WTC11 (cell line): ENCODE results near the gene PDE4A. TPM values are rescaled to one million over a fixed set of nuclear protein-coding genes. Genes with fewer than 3 reads are reported as not detected.

Experiments used
- ATF2 ChIP-seq: sonication (generic); formaldehyde crosslinking; IDR thresholded peaks from 2 replicates; pipeline ENCODE4 v1.8.1; 2022; ENCODE audit warnings: low read depth, missing genetic modification reagents, borderline replicate concordance
- CBFB ChIP-seq: sonication (generic); formaldehyde crosslinking; IDR thresholded peaks from 2 replicates; pipeline ENCODE4 v1.8.1; 2022; ENCODE audit warnings: mild to moderate bottlenecking, low read depth, missing genetic modification reagents
- CDX4 ChIP-seq: fragments of 250-450 bp; sonication (Bioruptor Pico); IDR thresholded peaks from 2 replicates; pipeline ENCODE4 v1.9.0; 2021; ENCODE audit warnings: moderate library complexity, mild to moderate bottlenecking, inconsistent platforms, borderline replicate concordance
- CTCF ChIP-seq: fragments of 200-600 bp; IDR thresholded peaks from 2 replicates; pipeline ENCODE4 v1.8.0; 2022; ENCODE audit warnings: antibody characterized with exemption
- E2F1 ChIP-seq: sonication (generic); formaldehyde crosslinking; IDR thresholded peaks from 2 replicates; pipeline ENCODE4 v1.8.0; 2022; ENCODE audit warnings: mild to moderate bottlenecking, missing genetic modification reagents
- FOXK1 ChIP-seq: sonication (generic); formaldehyde crosslinking; IDR thresholded peaks from 2 replicates; pipeline ENCODE4 v1.8.0; 2022; ENCODE audit warnings: mild to moderate bottlenecking, moderate library complexity, missing genetic modification reagents
- FOXP4 ChIP-seq: sonication (generic); formaldehyde crosslinking; IDR thresholded peaks from 2 replicates; pipeline ENCODE4 v1.8.0; 2022; ENCODE audit warnings: mild to moderate bottlenecking, missing genetic modification reagents
- GABPB1 ChIP-seq: sonication (generic); formaldehyde crosslinking; IDR thresholded peaks from 2 replicates; pipeline ENCODE4 v1.8.1; 2023; ENCODE audit warnings: mild to moderate bottlenecking, missing genetic modification reagents
- GTF2I ChIP-seq: fragments of 250-450 bp; sonication (Bioruptor Pico); conservative IDR thresholded peaks from 2 replicates; pipeline ENCODE4 v1.4.0; 2021; ENCODE audit warnings: mild to moderate bottlenecking
- JAZF1 ChIP-seq: fragments of 250-450 bp; sonication (Bioruptor Pico); IDR thresholded peaks from 2 replicates; pipeline ENCODE4 v1.9.0; 2021; ENCODE audit warnings: moderate library complexity, mild to moderate bottlenecking, inconsistent platforms
- MAX ChIP-seq: sonication (generic); formaldehyde crosslinking; IDR thresholded peaks from 2 replicates; pipeline ENCODE4 v1.8.0; 2022; ENCODE audit warnings: mild to moderate bottlenecking, missing genetic modification reagents
- NFYB ChIP-seq: sonication (generic); formaldehyde crosslinking; conservative IDR thresholded peaks from 2 replicates; pipeline ENCODE4 v1.8.0; 2022; ENCODE audit warnings: low read depth, missing genetic modification reagents
- NR1H2 ChIP-seq: sonication (generic); formaldehyde crosslinking; IDR thresholded peaks from 2 replicates; pipeline ENCODE4 v1.9.0; 2021; ENCODE audit warnings: mild to moderate bottlenecking, moderate library complexity, missing genetic modification reagents
- NR2C2 ChIP-seq: sonication (generic); formaldehyde crosslinking; IDR thresholded peaks from 2 replicates; pipeline ENCODE4 v1.8.0; 2022; ENCODE audit warnings: mild to moderate bottlenecking, missing genetic modification reagents
- PRRX2 ChIP-seq: fragments of 250-450 bp; sonication (Bioruptor Pico); IDR thresholded peaks from 2 replicates; pipeline ENCODE4 v1.8.0; 2021; ENCODE audit warnings: mild to moderate bottlenecking
- TEAD1 ChIP-seq: sonication (generic); formaldehyde crosslinking; IDR thresholded peaks from 2 replicates; pipeline ENCODE4 v1.8.0; 2022; ENCODE audit warnings: mild to moderate bottlenecking, missing genetic modification reagents
- TEAD4 ChIP-seq: sonication (generic); formaldehyde crosslinking; IDR thresholded peaks from 2 replicates; pipeline ENCODE4 v1.8.0; 2022; ENCODE audit warnings: mild to moderate bottlenecking, missing genetic modification reagents
- TP53 ChIP-seq: sonication (generic); formaldehyde crosslinking; IDR thresholded peaks from 2 replicates; pipeline ENCODE4 v1.8.1; 2023; ENCODE audit warnings: mild to moderate bottlenecking, missing genetic modification reagents
- ZBTB21 ChIP-seq: sonication (generic); formaldehyde crosslinking; IDR thresholded peaks from 2 replicates; pipeline ENCODE4 v1.8.1; 2023; ENCODE audit warnings: mild to moderate bottlenecking, missing genetic modification reagents, borderline replicate concordance
- ZMAT4 ChIP-seq: fragments of 250-450 bp; sonication (Bioruptor Pico); IDR thresholded peaks from 2 replicates; pipeline ENCODE4 v1.9.0; 2021; ENCODE audit warnings: mild to moderate bottlenecking
- ZNF263 ChIP-seq: sonication (generic); formaldehyde crosslinking; IDR thresholded peaks from 2 replicates; pipeline ENCODE4 v1.8.1; 2022; ENCODE audit warnings: low read depth, mild to moderate bottlenecking, moderate library complexity, missing genetic modification reagents
- ZNF281 ChIP-seq: sonication (generic); formaldehyde crosslinking; IDR thresholded peaks from 2 replicates; pipeline ENCODE4 v1.8.0; 2023; ENCODE audit warnings: mild to moderate bottlenecking, missing genetic modification reagents
- ZNF423 ChIP-seq: fragments of 250-450 bp; sonication (Bioruptor Pico); IDR thresholded peaks from 2 replicates; pipeline ENCODE4 v2.1.2; 2022; ENCODE audit warnings: mild to moderate bottlenecking, moderate library complexity
- ZNF532 ChIP-seq: fragments of 250-450 bp; sonication (Bioruptor Pico); IDR thresholded peaks from 2 replicates; pipeline ENCODE4 v1.9.0; 2021; ENCODE audit warnings: mild to moderate bottlenecking, borderline replicate concordance
- total RNA-seq: library from RNA; stranded (reverse); gene quantifications from 3 replicates; pipeline ENCODE4 v1.2.3, GENCODE V29; 2021

PDE4A gene
- total RNA-seq, 1 experiment from 2014 or later, result 5.9 TPM

GRCh38 chr19:10419646-10420443, 493 bp upstream of the PDE4A start (continued):
- TF ChIP-seq CDX4 (CRISPR knock-in tag), result no peak
- no peak for TF ChIP-seq ZNF423
- TF ChIP-seq ATF2, result no peak
- TF ChIP-seq TEAD1 (CRISPR knock-in tag), result peak; percentile 52; the same call in 1 of the 2 replicates
- no peak for TF ChIP-seq ZNF263 (CRISPR knock-in tag)
- peak; percentile 95; the same call in 1 of the 2 replicates for TF ChIP-seq MAX (CRISPR knock-in tag)
- TF ChIP-seq NR1H2 (CRISPR knock-in tag), result no peak
- peak; percentile 91 for TF ChIP-seq FOXK1 (CRISPR knock-in tag)
- TF ChIP-seq ZMAT4 (CRISPR knock-in tag), result no peak
- no peak for TF ChIP-seq ZNF281 (CRISPR knock-in tag)
- no peak for TF ChIP-seq GTF2I (CRISPR knock-in tag)
- no peak for TF ChIP-seq NR2C2 (CRISPR knock-in tag)
- TF ChIP-seq ZBTB21 (CRISPR knock-in tag), result no peak
- no peak for TF ChIP-seq CBFB (CRISPR knock-in tag)
- no peak for TF ChIP-seq JAZF1 (CRISPR knock-in tag)
- TF ChIP-seq NFYB (CRISPR knock-in tag), result peak; percentile 88
- TF ChIP-seq TP53 (CRISPR knock-in tag), result no peak
- TF ChIP-seq PRRX2 (CRISPR knock-in tag), result no peak
- no peak for TF ChIP-seq ZNF532 (CRISPR knock-in tag)
- no peak for TF ChIP-seq FOXP4 (CRISPR knock-in tag)
- TF ChIP-seq E2F1 (CRISPR knock-in tag), result no peak; the same call in 1 of the 2 replicates
- TF ChIP-seq CTCF, result no peak
- 0 out of 2 replicates have a peak, but pooled peaks have one; percentile 13 for TF ChIP-seq TEAD4
- TF ChIP-seq GABPB1 (CRISPR knock-in tag), result no peak
